NCI-H82 (cell line): ENCODE measurements around the gene TTBK2.
A peak's percentile ranks its signal among the peaks of the same experiment; 100 is the strongest.
"Not testable (repeated sequence)": the region's sequence is repeated elsewhere in the genome, so short reads cannot be mapped to it uniquely, and the experiment has no call there.

Experiments
- DNase-seq: peaks from one replicate; lab custom pipeline; 2025; lab: John Stamatoyannopoulos, UW

The TTBK2 gene

DNA sequence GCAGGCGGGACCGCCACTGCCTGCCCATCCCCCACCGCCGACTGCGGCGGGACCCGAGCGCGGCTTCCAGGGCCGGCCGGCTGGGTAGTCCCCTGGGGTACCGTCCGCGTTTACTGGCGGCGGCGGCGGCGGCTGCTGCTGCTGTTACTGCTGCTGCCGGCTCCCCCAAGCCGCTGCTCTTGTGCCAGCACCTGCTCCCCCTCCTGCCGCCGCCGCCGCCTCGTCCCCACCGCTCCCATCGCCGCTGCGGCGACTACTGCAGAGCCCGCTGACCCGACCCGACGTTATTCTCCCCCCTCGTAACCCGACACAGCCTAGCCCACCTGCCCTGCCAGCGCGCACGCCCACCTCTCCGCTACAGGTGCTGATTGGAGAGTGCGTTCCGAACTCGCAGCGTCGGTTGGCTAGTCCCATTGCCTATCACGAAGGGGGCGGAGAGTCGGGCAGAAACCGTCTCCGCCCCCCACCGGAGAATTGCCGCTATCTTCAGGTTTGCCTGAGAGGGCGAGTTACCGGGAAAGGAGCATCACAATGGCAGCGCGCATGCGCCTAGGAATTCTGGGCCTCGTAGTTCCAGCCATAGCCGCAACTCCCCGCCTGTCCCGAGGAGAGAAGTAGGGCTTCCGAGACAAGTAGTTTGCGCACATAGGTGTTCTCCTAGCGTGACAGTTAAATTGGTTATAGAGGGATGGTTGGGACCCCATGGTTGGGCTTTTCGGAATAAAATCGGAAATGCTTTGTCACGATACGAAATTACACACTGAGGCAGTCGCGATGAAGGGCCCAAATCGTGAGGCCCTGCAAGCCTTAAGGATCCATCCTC lies at the start of gene TTBK2:
Gene TTBK2, minus strand, starts transcription at position 260 of the 823 bp plus-strand sequence. CDS start 42,161 bp downstream, outside the sequence.
- peak; percentile 100 for DNase-seq

DNA sequence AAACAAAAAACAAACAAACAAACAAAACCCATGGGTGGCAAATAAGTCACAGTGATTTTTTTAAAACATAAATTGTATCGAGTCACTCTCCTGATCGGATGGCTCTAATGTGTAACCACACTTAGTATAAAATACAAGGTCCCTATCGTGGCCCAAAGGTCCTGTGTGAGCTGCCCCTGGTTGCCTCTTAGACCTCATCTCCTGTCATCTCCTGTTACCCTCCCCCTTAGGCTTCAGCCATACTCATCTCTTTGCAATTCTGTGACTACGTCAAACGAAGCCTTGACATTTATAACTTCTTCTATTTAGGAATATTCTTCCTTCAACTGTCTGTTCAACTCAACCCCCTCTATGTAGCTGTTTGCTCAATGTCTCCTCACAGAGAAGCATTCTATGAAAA lies 43.9 kb upstream of the TTBK2 start:
- no peak for DNase-seq

- no peak for DNase-seq
These were observed 34.9 kb upstream of the TTBK2 start for GRCh38 chr15:42955518-42955917.

- no peak for DNase-seq
These were observed 33.7 kb upstream of the TTBK2 start for GRCh38 chr15:42954291-42954690.

GRCh38 chr15:42948898-42949297 lies 28.3 kb upstream of the TTBK2 start:
- not testable (repeated sequence) for DNase-seq

GRCh38 chr15:42940527-42940926 lies 19.9 kb upstream of the TTBK2 start:
- DNase-seq = no peak

GRCh38 chr15:42939841-42940240 lies 19.3 kb upstream of the TTBK2 start:
- no peak for DNase-seq

DNA sequence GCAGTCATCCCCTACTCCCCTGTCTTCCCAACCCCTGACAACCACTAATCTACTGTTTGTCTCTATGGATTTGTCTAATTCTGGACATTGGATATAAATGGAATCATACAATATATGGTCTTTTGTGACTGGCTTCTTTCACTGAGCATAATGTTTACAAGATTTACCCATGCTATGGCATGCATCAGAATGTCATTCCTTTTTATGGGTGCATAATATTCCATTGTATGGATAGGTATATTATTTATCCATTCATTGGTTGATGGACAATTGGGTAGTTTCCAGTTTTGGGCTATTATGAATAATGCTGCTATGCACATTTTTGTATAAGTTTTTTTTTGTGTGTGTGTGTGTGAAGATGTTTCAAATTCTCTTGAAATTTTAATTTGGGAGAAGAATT lies 16.6 kb upstream of the TTBK2 start:
- no peak for DNase-seq

DNA sequence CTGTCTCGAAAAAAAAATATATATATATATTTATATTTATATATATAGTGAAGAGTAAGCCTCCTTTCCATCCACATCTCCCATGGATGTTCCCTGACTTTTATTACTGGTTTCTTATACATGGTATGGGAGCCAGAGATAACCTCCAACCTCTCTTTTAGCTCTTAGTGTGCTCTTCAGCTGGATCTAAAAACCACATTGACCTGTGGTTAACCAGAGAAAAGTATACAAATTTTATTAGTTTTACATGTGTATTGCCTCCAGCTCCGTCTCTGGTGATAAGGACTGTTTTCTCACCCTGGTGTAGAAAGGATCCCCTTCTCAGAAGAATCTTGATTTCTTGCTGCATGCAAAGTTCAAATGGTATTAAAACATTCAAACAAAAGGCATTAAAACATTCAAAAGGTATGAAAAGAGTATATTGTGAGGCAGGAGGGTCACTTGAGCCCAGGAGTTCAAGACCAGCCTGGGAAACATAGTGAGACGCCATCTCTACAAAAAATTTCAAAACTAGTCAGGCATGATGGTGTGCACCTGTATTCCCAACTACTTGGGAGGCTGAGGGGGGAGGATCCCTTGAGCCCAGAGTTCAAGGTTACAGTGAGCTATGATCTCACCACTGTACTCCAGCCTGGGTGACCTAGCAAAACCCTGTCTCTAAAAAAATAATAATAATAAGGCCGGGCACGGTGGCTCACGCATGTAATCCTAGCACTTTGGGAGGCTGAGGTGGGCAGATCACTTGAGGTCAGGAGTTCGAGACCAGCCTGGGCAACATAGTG lies 13.5 kb upstream of the TTBK2 start:
- DNase-seq = no peak

DNA sequence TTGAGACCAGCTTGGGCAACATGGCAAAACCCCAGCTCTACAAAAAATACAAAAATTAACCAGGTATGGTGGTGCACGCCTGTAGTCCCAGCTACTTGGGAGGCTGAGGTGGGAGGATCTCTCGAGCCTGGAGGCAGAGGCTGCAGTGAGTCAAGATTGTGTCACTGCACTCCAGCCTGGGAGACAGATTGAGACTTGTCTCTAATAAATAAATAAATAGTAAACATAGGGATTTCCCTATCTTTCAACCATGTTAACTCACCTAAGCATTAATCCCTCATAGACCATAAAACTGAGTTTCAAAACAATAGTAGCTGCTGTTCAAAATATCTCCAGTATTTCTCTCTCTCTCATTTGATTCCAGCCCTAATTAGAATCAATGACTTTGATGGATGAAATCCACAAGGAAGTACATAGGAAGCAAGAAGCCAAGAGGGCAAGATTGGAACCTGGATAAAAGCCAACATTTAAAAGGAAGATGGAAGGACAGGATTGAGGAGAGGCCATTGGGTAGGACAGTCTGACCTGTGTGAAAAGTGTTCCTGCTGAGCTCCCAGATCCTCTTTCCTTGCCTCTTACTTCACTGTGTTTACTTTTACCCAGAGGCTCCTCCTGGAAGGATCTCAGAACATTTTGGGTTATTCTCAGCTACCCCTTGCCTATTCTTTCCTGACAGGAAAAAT lies 12.4 kb upstream of the TTBK2 start:
- DNase-seq = peak; percentile 5

GRCh38 chr15:42931702-42932486 lies 11.3 kb upstream of the TTBK2 start:
- peak; percentile 62 for DNase-seq

DNA sequence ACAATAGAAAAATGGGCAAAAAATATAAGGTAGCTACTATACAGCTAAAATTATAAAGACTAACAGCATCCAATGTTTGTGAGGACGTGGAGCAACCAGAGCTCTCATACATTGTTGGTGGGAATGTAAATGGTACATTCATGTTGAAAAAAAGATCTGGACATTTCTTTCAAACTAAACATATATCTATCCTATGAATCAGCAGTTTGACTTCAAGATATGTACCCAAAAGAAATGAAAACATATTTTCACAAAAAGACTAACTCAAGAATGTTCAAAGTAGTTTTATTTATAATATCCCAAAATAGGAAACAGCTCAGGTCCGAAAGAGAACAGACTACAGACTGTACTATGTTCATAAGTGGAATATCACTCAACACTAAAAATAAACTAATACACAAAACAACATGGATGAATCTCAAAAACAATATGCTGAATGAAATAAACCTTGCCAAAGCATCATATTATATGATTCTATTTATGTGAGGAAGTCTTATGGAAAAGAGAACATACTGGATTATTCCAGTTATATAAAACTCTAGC lies 8.8 kb upstream of the TTBK2 start:
- no peak for DNase-seq

DNA sequence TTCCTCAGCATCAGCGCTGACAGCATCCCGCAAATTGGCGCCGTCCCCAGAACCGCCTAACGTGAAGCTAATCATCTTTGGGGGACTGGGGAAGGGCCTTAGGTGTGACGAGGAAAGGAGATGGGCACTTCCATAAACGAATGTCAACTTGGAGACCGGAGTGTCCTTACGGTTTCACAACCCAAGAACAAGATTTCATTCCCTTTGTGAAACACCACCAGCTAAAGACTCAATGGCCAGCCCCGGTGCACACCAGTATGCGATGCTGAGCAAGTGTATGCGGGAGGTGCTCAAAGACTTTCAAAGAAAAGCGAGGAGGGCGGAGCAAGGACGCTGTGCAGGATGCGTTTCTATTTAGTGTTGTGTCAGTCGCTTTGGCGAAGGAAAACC lies 759 bp upstream of the TTBK2 start:
- DNase-seq = peak; percentile 59

GRCh38 chr15:42919799-42920518 lies 619 bp downstream of the TTBK2 start:
- peak; percentile 65 for DNase-seq

- DNase-seq = peak; percentile 4
These were observed 1.3 kb downstream of the TTBK2 start for GRCh38 chr15:42919308-42919707.

DNA sequence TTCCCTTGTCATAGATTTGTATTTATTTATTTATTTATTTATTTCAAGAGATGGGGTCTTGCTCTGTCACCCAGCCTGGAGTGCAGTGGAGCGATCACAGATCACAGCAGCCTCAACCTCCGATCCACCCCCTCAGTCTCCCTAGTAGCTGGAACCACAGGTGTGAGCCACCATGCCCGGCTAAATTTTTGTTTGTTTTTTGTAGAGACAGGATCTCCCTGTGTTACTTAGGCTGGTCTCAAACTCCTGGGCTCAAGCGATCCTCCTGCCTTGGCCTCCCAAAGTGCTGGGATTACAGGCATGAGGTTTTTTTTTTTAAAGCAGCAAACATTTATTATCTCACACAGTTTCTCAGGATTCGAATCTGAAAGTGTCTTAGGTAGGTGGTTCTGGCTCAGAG lies 2.5 kb downstream of the TTBK2 start:
- no peak for DNase-seq

DNA sequence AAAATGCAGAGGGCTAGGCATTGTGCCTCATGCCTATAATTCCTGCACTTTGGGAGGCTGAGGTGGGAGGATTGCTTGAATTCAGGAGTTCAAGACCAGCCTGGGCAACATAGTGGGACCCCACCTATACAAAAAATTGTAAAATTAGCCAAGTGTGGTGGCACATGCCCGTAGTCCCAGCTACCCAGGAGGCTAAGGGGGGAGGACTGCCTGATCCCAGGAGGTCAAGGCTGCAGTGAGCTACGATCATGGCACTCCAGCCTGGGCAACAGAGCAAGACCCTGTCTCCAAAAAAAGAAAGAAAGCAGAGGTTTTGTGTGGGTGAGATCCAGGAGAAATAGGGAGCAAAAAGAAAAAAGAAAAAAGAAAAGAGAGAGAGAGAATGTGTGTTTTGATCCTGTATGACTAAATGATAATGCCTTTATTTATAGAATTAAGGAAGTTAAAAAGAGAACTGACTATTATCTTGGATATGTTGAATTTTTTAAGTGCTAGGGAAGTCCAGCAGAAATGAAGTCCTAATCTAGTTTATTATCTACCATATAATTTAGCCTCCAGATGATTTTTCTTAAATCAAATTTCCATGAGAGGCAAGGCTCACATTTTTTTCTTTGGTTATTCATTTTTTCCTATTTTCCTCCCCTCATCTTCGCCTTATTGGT lies 4.8 kb downstream of the TTBK2 start:
- DNase-seq = no peak

- peak; percentile 46 for DNase-seq
These were observed 5.7 kb downstream of the TTBK2 start for GRCh38 chr15:42914728-42915497.

DNA sequence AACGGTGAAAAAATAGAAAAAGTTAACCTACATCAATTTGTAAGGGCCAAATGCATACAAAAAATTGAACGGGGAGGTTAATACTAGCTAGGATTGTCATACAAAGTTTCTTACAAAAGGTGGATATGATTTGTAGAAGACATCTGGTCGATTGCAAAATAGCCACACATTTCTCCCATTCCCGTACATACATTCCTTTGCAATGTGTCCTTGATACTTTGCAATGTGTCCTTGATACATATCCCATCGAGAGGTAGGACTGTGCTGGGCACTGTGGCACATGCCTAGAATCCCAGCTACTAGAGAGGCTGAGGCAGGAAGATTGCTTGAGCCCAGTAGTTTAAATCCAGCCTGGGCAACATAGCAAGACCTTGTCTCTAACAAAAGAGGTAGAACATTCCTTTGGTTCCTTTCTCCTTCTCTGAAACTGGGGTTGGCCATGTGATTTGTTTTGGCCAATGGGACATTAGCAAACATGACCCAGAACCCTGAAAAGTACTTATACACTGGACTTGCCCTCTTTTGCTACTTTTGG lies 9.5 kb downstream of the TTBK2 start:
- no peak for DNase-seq
